ENCODE results near the gene KLHL18.
A peak's percentile ranks its signal among the peaks of the same experiment; 100 is the strongest.
"Not testable (repeated sequence)": the region's sequence is repeated elsewhere in the genome, so short reads cannot be mapped to it uniquely, and the experiment has no call there.

KLHL18 gene

DNA sequence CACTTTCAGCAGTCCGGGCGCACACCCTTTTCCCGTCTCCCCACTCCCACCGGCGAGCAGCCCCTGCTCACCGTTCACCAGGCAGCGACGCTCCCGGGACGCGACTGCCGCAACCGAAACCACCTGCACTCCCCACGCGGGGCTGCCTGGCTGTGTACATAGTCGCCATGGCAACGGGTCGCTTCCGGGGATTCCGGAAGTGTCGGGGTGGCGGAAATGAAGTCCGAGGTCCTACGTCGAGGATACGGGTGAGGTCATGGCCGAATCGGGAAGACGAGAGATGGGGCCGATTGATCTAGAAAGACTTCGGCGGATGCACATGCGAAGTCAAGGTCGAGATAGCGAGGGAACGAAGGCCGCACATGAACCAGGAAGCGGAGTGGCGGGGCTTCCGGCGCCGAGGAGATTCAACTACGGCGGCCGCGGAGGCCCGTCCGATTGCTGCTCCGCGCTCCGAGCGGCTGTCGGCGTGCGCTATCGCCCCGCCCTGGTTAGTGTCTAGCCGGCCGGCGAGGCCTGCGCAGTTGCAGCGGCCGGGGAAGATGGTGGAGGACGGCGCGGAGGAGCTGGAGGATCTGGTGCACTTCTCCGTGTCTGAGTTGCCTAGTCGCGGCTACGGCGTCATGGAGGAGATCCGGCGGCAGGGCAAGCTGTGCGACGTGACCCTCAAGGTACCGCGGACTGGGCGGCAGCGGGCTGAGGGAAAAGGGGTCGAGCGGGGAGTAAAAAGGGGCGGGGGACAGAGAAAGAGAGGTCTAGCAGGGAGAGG lies at the start of gene KLHL18, which contains the start of gene KIF9:
Gene KLHL18 (plus strand): TSS at position 521 of the 769 bp plus-strand sequence. CDS start 22 bp downstream, at position 543.
Gene KIF9 (minus strand): TSS at position 376 of the 769 bp plus-strand sequence. CDS start 5,425 bp downstream, outside the sequence.
- peak; percentile 98 for DNase-seq
- TF ChIP-seq POLR2A (IDR thresholded peaks at IDR 0.05; ENCODE audit: low read length) (peak; percentile 81), GATA1 (IDR thresholded peaks at IDR 0.05; ENCODE audit: low read depth, low read length) (no peak)

- no peak for DNase-seq
- TF ChIP-seq GATA1 (IDR thresholded peaks at IDR 0.05; ENCODE audit: low read depth, low read length): no peak
- no peak for TF ChIP-seq POLR2A (IDR thresholded peaks at IDR 0.05; ENCODE audit: low read length)
These were observed 44.7 kb upstream of the KLHL18 start for GRCh38 chr3:47238017-47238416.

DNA sequence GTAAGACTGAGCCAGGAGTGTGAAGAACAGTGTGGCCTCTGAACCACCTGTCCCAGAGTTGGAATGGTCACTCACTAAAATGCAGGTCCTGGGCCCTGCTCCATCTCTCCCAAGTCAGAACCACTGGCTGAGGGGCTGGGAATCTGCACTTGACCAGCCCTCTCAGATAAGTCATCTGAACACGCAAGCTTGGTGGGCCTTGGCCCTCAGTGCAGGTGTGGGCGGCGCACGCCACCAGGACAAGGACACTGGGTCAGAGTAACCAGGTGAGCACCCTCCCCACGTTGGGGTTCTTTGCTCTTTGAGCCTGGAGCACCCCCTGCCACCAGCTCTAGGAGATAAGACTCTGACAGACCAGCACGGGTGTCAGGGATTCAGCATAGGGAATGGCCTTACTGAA lies 42.8 kb upstream of the KLHL18 start:
- TF ChIP-seq GATA1 (IDR thresholded peaks at IDR 0.05; ENCODE audit: low read depth, low read length) (no peak), POLR2A (IDR thresholded peaks at IDR 0.05; ENCODE audit: low read length) (no peak)
- DNase-seq: no peak

DNA sequence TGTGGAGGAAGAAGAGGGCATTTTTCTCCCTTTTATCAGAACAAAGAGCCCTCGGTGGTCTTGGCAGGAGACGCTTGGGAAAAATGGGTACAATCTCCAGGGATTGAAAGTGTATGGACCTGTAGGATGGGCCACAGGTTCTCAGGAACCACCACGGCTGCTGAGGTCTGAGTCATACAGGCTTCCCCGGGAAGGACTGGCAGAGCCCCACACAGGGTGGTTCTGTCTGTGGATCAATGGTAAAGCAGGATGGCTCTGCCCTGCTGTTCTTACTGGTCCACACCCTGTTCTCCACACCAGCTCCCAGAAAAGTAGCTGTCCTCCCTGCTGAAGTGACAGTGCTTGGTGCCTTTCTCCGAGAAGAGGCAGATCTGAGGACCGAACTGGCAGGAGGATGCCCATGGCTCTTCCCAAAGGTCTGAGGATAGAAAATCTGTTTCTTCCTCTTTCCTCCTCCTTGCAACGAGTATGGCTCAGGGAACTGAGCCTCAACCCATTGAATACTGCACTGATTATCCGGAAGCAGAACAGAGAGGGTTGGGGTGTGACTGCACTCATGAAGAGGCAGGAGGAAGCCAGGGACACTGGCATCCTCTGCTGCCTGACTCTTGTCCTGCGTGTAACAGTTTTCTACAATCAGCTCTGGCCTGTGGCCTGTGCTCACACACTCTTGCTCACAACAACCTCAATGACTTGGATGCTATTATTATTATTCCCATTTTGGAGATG lies 39.2 kb upstream of the KLHL18 start:
- TF ChIP-seq POLR2A (IDR thresholded peaks at IDR 0.05; ENCODE audit: low read length): no peak
- TF ChIP-seq GATA1 (IDR thresholded peaks at IDR 0.05; ENCODE audit: low read depth, low read length): no peak
- DNase-seq: no peak

DNA sequence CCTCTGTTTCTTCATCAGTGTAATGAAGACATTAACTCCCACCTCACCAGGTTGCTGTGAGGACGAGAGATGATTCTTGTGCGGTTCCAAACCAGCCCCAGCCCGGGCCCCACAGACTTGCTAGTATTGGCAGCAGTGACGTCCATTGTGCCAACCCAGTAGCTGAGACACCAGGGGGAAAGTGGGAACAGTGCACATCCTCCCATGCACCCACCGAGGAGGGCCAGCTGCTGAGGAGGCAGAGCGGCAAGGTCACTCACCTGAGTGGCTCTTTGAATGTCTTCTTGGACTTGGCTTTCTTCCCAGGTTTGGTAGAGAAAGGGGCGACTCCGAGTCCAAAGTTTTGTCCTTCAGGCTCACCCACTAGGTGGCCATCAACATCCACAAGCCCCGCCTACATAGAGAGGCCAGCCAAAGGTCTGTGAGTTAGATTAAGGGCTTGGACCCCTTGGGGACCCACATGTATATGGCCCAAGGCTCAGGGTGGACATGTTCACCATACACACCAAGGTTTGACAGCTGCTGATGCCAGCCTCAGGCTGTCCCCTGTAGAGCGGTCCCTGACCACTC lies 38.1 kb upstream of the KLHL18 start:
- no peak for DNase-seq
- TF ChIP-seq GATA1 (IDR thresholded peaks at IDR 0.05; ENCODE audit: low read depth, low read length): no peak
- TF ChIP-seq POLR2A (IDR thresholded peaks at IDR 0.05; ENCODE audit: low read length): no peak

DNA sequence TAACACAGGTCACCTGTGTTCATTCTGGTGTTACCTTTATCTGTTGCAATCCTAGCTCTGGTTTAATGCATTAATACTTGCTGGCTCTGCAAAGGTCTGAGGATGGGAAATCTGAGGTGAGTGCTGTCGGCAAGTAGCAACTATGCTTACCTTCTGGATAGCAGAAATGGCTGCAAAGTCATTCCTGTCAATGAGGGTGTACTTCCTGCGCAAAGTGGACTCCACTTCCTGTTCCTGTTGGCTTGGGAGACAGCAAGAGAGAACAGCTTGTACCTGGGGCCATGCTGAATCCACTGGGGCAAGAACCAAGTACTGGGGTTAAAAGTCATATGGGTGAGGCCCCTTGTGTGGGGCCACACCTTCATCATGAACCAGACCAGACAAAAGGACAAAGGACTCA lies 37.5 kb upstream of the KLHL18 start:
- DNase-seq: no peak
- TF ChIP-seq POLR2A (IDR thresholded peaks at IDR 0.05; ENCODE audit: low read length) (no peak), GATA1 (IDR thresholded peaks at IDR 0.05; ENCODE audit: low read depth, low read length) (no peak)

- no peak for DNase-seq
- no peak for TF ChIP-seq GATA1 (IDR thresholded peaks at IDR 0.05; ENCODE audit: low read depth, low read length)
- TF ChIP-seq POLR2A (IDR thresholded peaks at IDR 0.05; ENCODE audit: low read length): no peak
These were observed 35.3 kb upstream of the KLHL18 start for GRCh38 chr3:47247131-47248064.

- DNase-seq: peak; percentile 54 to 55
- TF ChIP-seq POLR2A (IDR thresholded peaks at IDR 0.05; ENCODE audit: low read length) (no peak), GATA1 (IDR thresholded peaks at IDR 0.05; ENCODE audit: low read depth, low read length) (no peak)
These were observed 32.3 kb upstream of the KLHL18 start for GRCh38 chr3:47250309-47251060.

DNA sequence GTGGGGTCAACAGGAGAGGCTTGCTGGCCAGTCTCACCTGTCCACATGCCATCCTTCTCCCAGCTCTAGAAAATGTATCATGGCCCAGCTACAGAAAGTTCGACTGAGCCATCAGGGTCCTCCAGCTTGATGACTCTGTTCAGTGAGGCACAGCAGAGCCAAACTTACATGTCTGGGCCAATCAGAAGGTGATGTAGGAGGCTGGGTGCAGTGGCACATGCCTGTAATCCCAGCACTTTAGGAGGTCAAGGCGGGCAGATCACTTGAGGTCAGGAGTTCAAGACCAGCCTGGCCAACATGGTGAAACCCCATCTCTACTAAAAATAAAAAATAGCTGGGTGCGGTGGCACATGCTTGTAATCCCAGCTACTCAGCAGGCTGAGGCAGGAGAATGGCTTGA lies 31.7 kb upstream of the KLHL18 start:
- not testable (repeated sequence) for DNase-seq

DNA sequence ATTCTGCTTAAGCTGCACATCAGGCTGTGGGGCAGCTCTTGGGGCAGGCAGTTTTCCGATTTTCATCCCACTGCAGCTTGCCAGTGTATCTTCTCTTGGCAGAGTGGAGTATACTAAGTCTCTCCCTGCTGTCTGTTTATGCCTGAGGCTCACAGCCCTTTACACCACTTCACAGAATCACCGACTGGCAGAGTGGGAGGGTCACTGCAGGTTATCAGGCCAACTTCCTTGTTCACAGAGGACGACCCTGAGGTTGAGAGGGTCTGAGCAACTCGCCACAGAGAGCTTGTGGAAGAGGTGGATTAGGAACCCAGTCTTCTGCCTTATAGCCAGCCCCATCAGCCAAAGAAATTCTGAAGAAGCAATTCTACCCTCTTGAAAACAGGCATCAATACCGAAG lies 31.1 kb upstream of the KLHL18 start:
- DNase-seq: no peak
- no peak for TF ChIP-seq GATA1 (IDR thresholded peaks at IDR 0.05; ENCODE audit: low read depth, low read length)
- TF ChIP-seq POLR2A (IDR thresholded peaks at IDR 0.05; ENCODE audit: low read length): no peak

GRCh38 chr3:47256331-47256730 lies 26.4 kb upstream of the KLHL18 start:
- not testable (repeated sequence) for DNase-seq

DNA sequence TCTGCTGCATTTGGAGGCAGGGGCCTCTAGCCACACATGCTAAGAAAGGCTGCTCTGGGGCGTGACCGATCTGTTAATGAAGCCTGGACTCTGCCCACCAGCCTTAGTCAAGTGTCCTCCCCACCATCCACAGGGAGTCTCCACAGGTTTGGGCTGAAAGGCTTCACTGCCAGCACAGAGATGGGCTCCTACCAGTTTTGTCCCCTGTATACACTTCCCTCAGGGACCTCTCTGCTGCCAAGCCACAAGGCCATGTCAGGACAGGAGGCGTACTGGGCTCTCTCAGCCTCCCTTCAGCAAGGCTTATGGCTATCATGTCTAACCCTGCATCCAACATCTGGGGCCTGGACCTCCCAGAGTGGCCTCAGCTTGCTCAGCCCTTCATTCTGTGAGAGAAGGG lies 23.6 kb upstream of the KLHL18 start:
- TF ChIP-seq POLR2A (IDR thresholded peaks at IDR 0.05; ENCODE audit: low read length) (no peak), GATA1 (IDR thresholded peaks at IDR 0.05; ENCODE audit: low read depth, low read length) (no peak)
- DNase-seq: no peak

- DNase-seq: no peak
- TF ChIP-seq GATA1 (IDR thresholded peaks at IDR 0.05; ENCODE audit: low read depth, low read length) (no peak), POLR2A (IDR thresholded peaks at IDR 0.05; ENCODE audit: low read length) (no peak)
These were observed 22.1 kb upstream of the KLHL18 start for GRCh38 chr3:47260605-47261004.
